Measurements from ENCODE around the gene CTBP2. TPM values are rescaled to one million over a fixed set of nuclear protein-coding genes. Genes with fewer than 3 reads are reported as not detected.

CTBP2 gene
- total RNA-seq, 1 donor from 2014 or later = 55.2 TPM

- H3K27ac Mint-ChIP-seq = no peak overlapping the region
- peaks cover 7% of the 10 kb centered on the region for H3K79me2 ChIP-seq (ENCODE audit: low read depth)
- no peak for TF ChIP-seq EZH2 (IDR thresholded peaks at IDR 0.05)
- TF ChIP-seq CTCF (IDR thresholded peaks at IDR 0.05) = no peak
- TF ChIP-seq EZH2phosphoT487 (IDR thresholded peaks at IDR 0.05) = no peak
- peaks cover 28% of the 10 kb centered on the region for H3F3A ChIP-seq (ENCODE audit: low read depth)
- peaks cover 2% of the 10 kb centered on the region for H3K27me3 Mint-ChIP-seq (ENCODE audit: insufficient read depth, low read depth)
- peaks cover 31% of the 10 kb centered on the region for H3K36me3 Mint-ChIP-seq
- H3K9ac ChIP-seq = no peak overlapping the region
- no peak overlapping the region for H2AFZ ChIP-seq (replicated peaks)
- peaks cover 38% of the 10 kb centered on the region for H4K20me1 ChIP-seq (ENCODE audit: low read depth)
- H3K9me3 ChIP-seq (ENCODE audit: low read depth) = no peaks in the 10 kb centered on the region
- no peak overlapping the region for H3K4me3 Mint-ChIP-seq
- H3K36me3 ChIP-seq = peaks cover 6% of the 10 kb centered on the region
- peaks cover 23% of the 10 kb centered on the region for H3K4me1 Mint-ChIP-seq
- no peaks in the 10 kb centered on the region for H3K27me3 ChIP-seq
- H3K4me2 ChIP-seq = no peak overlapping the region
- H3K4me3 ChIP-seq = no peak overlapping the region
- H3K9me3 Mint-ChIP-seq = no peaks in the 10 kb centered on the region
- no peak for DNase-seq (ENCODE audit: low spot score)
- no peak overlapping the region for H3K27ac ChIP-seq
- peaks cover 15% of the 10 kb centered on the region for H3K4me1 ChIP-seq
Measured at GRCh38 chr10:124996854-124997215, 163.5 kb downstream of the CTBP2 start.

GRCh38 chr10:124996127-124996853, 164.1 kb downstream of the CTBP2 start:
- peaks cover 7% of the 10 kb centered on the region for H3K79me2 ChIP-seq (ENCODE audit: low read depth)
- H3K4me3 ChIP-seq = no peak overlapping the region
- no peak overlapping the region for H3K4me2 ChIP-seq
- no peaks in the 10 kb centered on the region for H3K27me3 ChIP-seq
- Mint-ChIP-seq H3K4me1 (peaks cover 18% of the 10 kb centered on the region), H3K27ac (no peak overlapping the region), H3K27me3 (ENCODE audit: insufficient read depth, low read depth) (peaks cover 2% of the 10 kb centered on the region), H3K36me3 (peaks cover 35% of the 10 kb centered on the region), H3K4me3 (no peak overlapping the region), H3K9me3 (no peaks in the 10 kb centered on the region)
- peaks cover 6% of the 10 kb centered on the region for H3K36me3 ChIP-seq
- DNase-seq (ENCODE audit: low spot score) = no peak
- peaks cover 12% of the 10 kb centered on the region for H3K4me1 ChIP-seq
- peaks cover 33% of the 10 kb centered on the region for H4K20me1 ChIP-seq (ENCODE audit: low read depth)
- H3K27ac ChIP-seq = no peak overlapping the region
- TF ChIP-seq EZH2 (IDR thresholded peaks at IDR 0.05) = no peak
- no peaks in the 10 kb centered on the region for H3K9me3 ChIP-seq (ENCODE audit: low read depth)
- H2AFZ ChIP-seq (replicated peaks) = no peak overlapping the region
- no peak overlapping the region for H3K9ac ChIP-seq
- H3F3A ChIP-seq (ENCODE audit: low read depth) = peaks cover 27% of the 10 kb centered on the region

- H3K27ac Mint-ChIP-seq = no peak overlapping the region
- no peaks in the 10 kb centered on the region for H3K9me3 ChIP-seq (ENCODE audit: low read depth)
- H3K79me2 ChIP-seq (ENCODE audit: low read depth) = peaks cover 7% of the 10 kb centered on the region
- no peaks in the 10 kb centered on the region for H3K9me3 Mint-ChIP-seq
- H3K27me3 Mint-ChIP-seq (ENCODE audit: insufficient read depth, low read depth) = peaks cover 2% of the 10 kb centered on the region
- H3K27me3 ChIP-seq = no peaks in the 10 kb centered on the region
- H3K9ac ChIP-seq = no peak overlapping the region
- peaks cover 21% of the 10 kb centered on the region for H3F3A ChIP-seq (ENCODE audit: low read depth)
- H3K4me1 ChIP-seq = peaks cover 5% of the 10 kb centered on the region
- no peak overlapping the region for H2AFZ ChIP-seq (replicated peaks)
- H3K4me2 ChIP-seq = no peak overlapping the region
- no peak for TF ChIP-seq CTCF (IDR thresholded peaks at IDR 0.05)
- peaks cover 11% of the 10 kb centered on the region for H3K4me1 Mint-ChIP-seq
- peaks cover 39% of the 10 kb centered on the region for H3K36me3 Mint-ChIP-seq
- H4K20me1 ChIP-seq (ENCODE audit: low read depth) = peaks cover 26% of the 10 kb centered on the region
- DNase-seq (ENCODE audit: low spot score) = no peak
- H3K4me3 Mint-ChIP-seq = no peak overlapping the region
- H3K36me3 ChIP-seq = peaks cover 6% of the 10 kb centered on the region
- no peak overlapping the region for H3K4me3 ChIP-seq
- no peak overlapping the region for H3K27ac ChIP-seq
Measured at GRCh38 chr10:124995605-124996004, 164.8 kb downstream of the CTBP2 start.

Measured in neural progenitor cell (in vitro differentiated cells).